GM12878 (cell line): Measurements from ENCODE around the gene CNIH1. TPM values are rescaled to one million over a fixed set of nuclear protein-coding genes. Genes with fewer than 3 reads are reported as not detected.

Source experiments
- ATAC-seq: fragments of 200-7000 bp; cut with Tn5 transposase; 3 replicates; pipeline ENCODE4 v1.9.1; 2020; ENCODE audit warnings: mild to moderate bottlenecking, moderate library complexity
- BruUV-seq: library from RNA; stranded (reverse); fragments of 400-500 nt; replicated peaks from 2 replicates; lab custom pipeline; 2021; lab: Mats Ljungman, UMichigan
- CTCF ChIA-PET: fragments of 300-600 bp; sonication (Branson Sonifier 250); formaldehyde crosslinking; extraction: SDS; loops from one replicate; lab custom pipeline; 2021; ENCODE audit warnings: inconsistent platforms; lab: Yijun Ruan, JAX
- POLR2A ChIA-PET: fragments of 350-600 bp; formaldehyde crosslinking; extraction: SDS; loops from one replicate; lab custom pipeline; 2021; ENCODE audit warnings: inconsistent platforms; lab: Charles Lee
- RAD21 ChIA-PET: fragments of 300-600 bp; sonication (Branson Sonifier 250); formaldehyde crosslinking; loops from one replicate; lab custom pipeline; 2023; ENCODE audit warnings: antibody characterized with exemption; ENCODE audit not compliant: unreplicated experiment; lab: Charles Lee
- SMC1A ChIA-PET: fragments of 300-600 bp; sonication (Branson Sonifier 250); formaldehyde crosslinking; loops from one replicate; lab custom pipeline; 2023; ENCODE audit not compliant: unreplicated experiment, uncharacterized antibody; lab: Charles Lee
- DNase-seq: peaks from one replicate; pipeline ENCODE4 v3.0.0-alpha.2; 2011; ENCODE audit warnings: low read depth, low spot score
- FAIRE-seq: peaks from 3 replicates; lab custom pipeline; 2011; peaks lifted over from hg19 to GRCh38; lab: Jason Lieb, UNC
- H2AFZ ChIP-seq: 2 replicates; pipeline ENCODE4 v1.6.0; 2011; ENCODE audit warnings: low read depth, low read length, control low read depth; ENCODE audit not compliant: control insufficient read depth
- H3K27ac ChIP-seq: 2 replicates; pipeline ENCODE4 v1.5.1; 2011; ENCODE audit warnings: control low read depth; ENCODE audit not compliant: control insufficient read depth, insufficient read depth
- H3K27me3 ChIP-seq, 2 experiments: replicated peaks in 1 of 2; 2 replicates each; pipeline versions ENCODE4 v1.6.0 to v1.6.1; 2011; ENCODE audit warnings: low read length in 1 of 2; ENCODE audit not compliant: control insufficient read depth in 2 of 2, insufficient read depth in 2 of 2
- H3K36me3 ChIP-seq, 2 experiments: 2 replicates each; pipeline ENCODE4 v1.5.1; 2011; ENCODE audit warnings: low read length in 1 of 2; ENCODE audit not compliant: control insufficient read depth in 2 of 2, insufficient read depth in 2 of 2
- H3K4me1 ChIP-seq: 2 replicates; pipeline ENCODE4 v1.6.1; 2011; ENCODE audit warnings: mild to moderate bottlenecking, low read length, moderate library complexity, mixed read lengths; ENCODE audit not compliant: control insufficient read depth, insufficient read depth
- H3K4me2 ChIP-seq: 2 replicates; pipeline ENCODE4 v1.6.0; 2011; ENCODE audit warnings: control low read depth; ENCODE audit not compliant: control insufficient read depth, insufficient read depth
- H3K4me3 ChIP-seq: fragments of 200-600 bp; sonication (generic); 2 replicates; pipeline ENCODE4 v1.5.1; 2016
- H3K79me2 ChIP-seq: 2 replicates; pipeline ENCODE4 v1.6.0; 2011; ENCODE audit warnings: low read length; ENCODE audit not compliant: control insufficient read depth, insufficient read depth
- H3K9ac ChIP-seq: 2 replicates; pipeline ENCODE4 v1.8.0; 2011; ENCODE audit warnings: low read length, control low read depth, mixed read lengths; ENCODE audit not compliant: control insufficient read depth, insufficient read depth
- H3K9me3 ChIP-seq: replicated peaks from 3 replicates; pipeline ENCODE4 v1.5.1; 2011; ENCODE audit warnings: mild to moderate bottlenecking, low read length; ENCODE audit not compliant: control insufficient read depth, insufficient read depth
- H4K20me1 ChIP-seq: 2 replicates; pipeline ENCODE4 v1.6.0; 2011; ENCODE audit not compliant: control insufficient read depth, insufficient read depth
- BACH1 ChIP-seq: fragments of 450-650 bp; IDR thresholded peaks from 2 replicates; pipeline ENCODE4 v1.6.1; 2017; ENCODE audit warnings: mild to moderate bottlenecking, borderline replicate concordance
- E2F4 ChIP-seq: IDR thresholded peaks from 2 replicates; pipeline ENCODE4 v1.6.1; 2012; ENCODE audit warnings: low read depth, low read length, improper control_type of control experiment
- EP300 ChIP-seq, 2 experiments: fragments of 150-350 bp in 1 of 2; IDR thresholded peaks; 2 replicates each; pipeline ENCODE4 v1.6.1; 2011 to 2012; ENCODE audit warnings: low read depth in 2 of 2, low read length in 2 of 2, borderline replicate concordance in 1 of 2, improper control_type of control experiment in 1 of 2, inconsistent platforms in 1 of 2; ENCODE audit not compliant: control insufficient read depth in 1 of 2
- FOXK2 ChIP-seq: fragments of 450-650 bp; IDR thresholded peaks from 2 replicates; pipeline ENCODE4 v1.6.1; 2017; ENCODE audit warnings: mild to moderate bottlenecking, moderate library complexity
- MAX ChIP-seq: IDR thresholded peaks from 2 replicates; pipeline ENCODE4 v1.6.1; 2012; ENCODE audit warnings: low read depth, low read length, improper control_type of control experiment
- MTA3 ChIP-seq: IDR thresholded peaks from 2 replicates; pipeline ENCODE4 v1.6.1; 2012; ENCODE audit warnings: low read length, inconsistent platforms, borderline replicate concordance
- NR2C1 ChIP-seq: fragments of 450-650 bp; IDR thresholded peaks from 2 replicates; pipeline ENCODE4 v1.6.1; 2017; ENCODE audit warnings: antibody characterized with exemption, mild to moderate bottlenecking, moderate library complexity
- SUZ12 ChIP-seq: fragments of 200-600 bp; sonication (generic); IDR thresholded peaks from one replicate; pipeline ENCODE4 v1.6.1; 2018; ENCODE audit warnings: antibody characterized with exemption, mild to moderate bottlenecking; ENCODE audit not compliant: unreplicated experiment
- USF1 ChIP-seq: IDR thresholded peaks from 2 replicates; pipeline ENCODE4 v1.6.1; 2011; ENCODE audit warnings: borderline replicate concordance, low read depth, mild to moderate bottlenecking, moderate library complexity, mixed read lengths, low read length; ENCODE audit not compliant: insufficient read depth; ENCODE audit errors: extremely low read length
- WGBS: methylation state at CpG from one replicate; pipeline ENCODE4 v1.1.6; 2016; ENCODE audit warnings: low lambda C conversion rate; ENCODE audit not compliant: insufficient replicate concordance, insufficient coverage; ENCODE audit errors: missing lambda C conversion rate; 5-methylcytosine and 5-hydroxymethylcytosine counted together
- in situ Hi-C: fragments of 300-500 bp; cut with MboI; formaldehyde crosslinking; loops from 9 replicates; pipeline ENCODE4 v1.14.3; 2018; ENCODE audit warnings: mixed read lengths
- intact Hi-C: fragments of 100-400 bp; cut with micrococcal nuclease; formaldehyde crosslinking; loops from one replicate; pipeline ENCODE4 v1.14.2; 2022; ENCODE audit not compliant: unreplicated experiment
- polyA plus RNA-seq, 11 experiments: library from polyadenylated mRNA; depleted of rRNA in 4 of 11; unstranded in 6 of 11; stranded (reverse) in 5 of 11; fragments of >200 nt; fragmentation: Nextera tagmentation in 4 of 11; fragmentation: Illumina TruSeq in 1 of 11; extraction: Ambion mirVana in 4 of 11; extraction: Trizol in 1 of 11; gene quantifications; 1 replicate in 1 of 11; 2 replicates in 10 of 11; pipeline versions ENCODE4 v1.2.1 to v1.2.3, GENCODE V29; 2011 to 2016; ENCODE audit warnings: inconsistent platforms in 2 of 11, missing spikeins in 2 of 11, low read depth in 1 of 11
- total RNA-seq, 4 experiments: library from RNA; depleted of rRNA in 3 of 4; stranded (reverse); fragments of >200 nt in 3 of 4; fragmentation: Illumina TruSeq in 1 of 4; extraction: Trizol in 1 of 4; gene quantifications; 2 replicates each; pipeline versions ENCODE4 v1.2.1 to v1.2.3, GENCODE V29; 2013 to 2021

Gene CNIH1
- total and polyA plus RNA-seq, 10 of the 15 experiments (the other 5 are each of a cell fraction or from before 2014, with no cell fraction given): 48.9 to 274 (median 110) TPM

- ChIA-PET SMC1A (interaction anchor here (0.5 to 1.2 kb wide), 2 partner anchors 11 to 41 kb away, joined by 3 read pairs; no protein-coding TSS in a partner anchor), POLR2A (interaction anchor here (0.6 kb wide), 2 partner anchors 8 to 42 kb away, joined by 6 to 7 read pairs; partner anchors contain the start of gene GMFB), RAD21 (no interaction called here), CTCF (interaction anchor here (0.9 to 1.0 kb wide), 2 partner anchors 11 to 39 kb away, joined by 3 read pairs; no protein-coding TSS in a partner anchor)
- BruUV-seq: no TSS peak
- in situ Hi-C loops (no loop called here), intact Hi-C loops (no loop called here)
- Histone ChIP-seq H3K4me3 (no peak overlapping the region), H3K36me3 (no peaks in the 10 kb centered on the region), H3K9ac (no peak overlapping the region), H3K4me2 (no peak overlapping the region), H3K27me3 (no peaks in the 10 kb centered on the region), H2AFZ (no peak overlapping the region), H3K27ac (no peak overlapping the region), H3K79me2 (no peaks in the 10 kb centered on the region), H4K20me1 (no peaks in the 10 kb centered on the region), H3K9me3 (no peaks in the 10 kb centered on the region; the same call in 2 of the 3 replicates), H3K4me1 (peaks cover 3% of the 10 kb centered on the region; the same call in 1 of the 2 replicates)
- no peak for TF ChIP-seq MAX
- TF ChIP-seq E2F4: no peak
- no peak for TF ChIP-seq BACH1
- no peak for TF ChIP-seq FOXK2
- no peak for TF ChIP-seq MTA3
- TF ChIP-seq USF1: no peak
- TF ChIP-seq EP300 (IDR thresholded peaks at IDR 0.05; ENCODE audit: borderline replicate concordance in 1 of 2, control insufficient read depth in 1 of 2, low read depth in 2 of 2, low read length in 2 of 2): no peak
- no peak for TF ChIP-seq NR2C1
- TF ChIP-seq SUZ12: no peak
- 36% methylated on average over 5 of the region's 5 CpGs for WGBS
- ATAC-seq: no peak
- DNase-seq: no peak
- FAIRE-seq: no peak
Measured at GRCh38 chr14:54446161-54446693, 5.1 kb upstream of the CNIH1 start.
